AG08395 (cell line): ENCODE results near the gene CD58.

ENCODE experiments used
- DNase-seq: peaks from one replicate; pipeline ENCODE4 v3.0.0; 2012; ENCODE audit warnings: mixed read lengths, low spot score

The CD58 gene

GRCh38 chr1:116493036-116493435, 77.8 kb downstream of the CD58 start:
- no peak for DNase-seq

DNA sequence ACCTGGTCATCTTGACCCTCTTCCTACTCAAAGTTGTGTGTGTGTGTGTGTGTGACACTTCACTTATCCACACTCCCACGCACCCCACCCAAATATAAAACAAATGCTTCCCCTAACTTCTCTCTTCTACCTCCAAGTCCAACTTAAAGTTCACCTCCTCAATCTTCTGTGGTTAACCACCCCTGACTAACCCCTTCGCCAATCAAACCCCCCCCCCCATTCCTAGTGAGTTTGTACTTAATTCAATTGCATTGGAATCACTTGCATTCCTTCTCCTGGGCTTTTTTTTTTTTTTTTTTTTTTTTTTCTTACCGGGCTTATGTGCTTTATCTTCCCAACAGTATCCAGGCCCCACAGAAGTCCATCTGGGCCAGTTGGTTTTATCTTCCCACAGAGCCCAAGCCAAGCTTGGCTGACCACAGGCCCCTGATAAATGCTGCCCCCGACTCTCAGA, 78.4 kb downstream of the CD58 start:
- DNase-seq: no peak

DNA sequence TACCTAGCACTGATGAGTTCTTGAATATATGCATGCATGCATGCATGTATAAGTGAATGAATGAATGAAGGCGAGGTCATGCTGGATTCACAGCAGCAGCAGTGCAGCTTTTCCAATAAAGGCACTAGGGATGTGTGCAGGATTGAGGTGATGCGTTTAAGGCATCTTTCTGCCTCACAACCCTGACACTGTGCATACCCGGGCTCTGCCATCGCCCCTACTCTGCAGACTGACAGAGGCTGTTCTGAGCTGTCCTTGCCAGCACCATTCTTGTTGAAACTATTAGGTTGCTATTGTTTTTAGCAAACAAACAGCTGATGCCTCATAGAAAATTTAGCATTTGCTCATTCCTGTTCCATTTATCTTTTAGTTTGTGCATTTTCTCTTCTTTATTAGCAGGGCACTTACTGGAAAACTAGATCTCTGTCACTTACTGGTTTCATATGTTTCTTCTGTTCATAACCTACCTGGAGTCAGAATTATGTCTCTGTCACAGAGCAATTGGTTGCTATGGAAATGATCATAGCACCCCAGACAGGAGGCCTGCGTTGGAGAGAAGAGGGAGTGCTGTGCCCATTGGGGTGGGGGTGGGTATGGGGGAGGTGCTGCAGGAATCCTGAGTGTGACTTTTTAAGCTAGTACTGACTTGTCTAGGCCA, 79.0 kb downstream of the CD58 start:
- no peak for DNase-seq

DNA sequence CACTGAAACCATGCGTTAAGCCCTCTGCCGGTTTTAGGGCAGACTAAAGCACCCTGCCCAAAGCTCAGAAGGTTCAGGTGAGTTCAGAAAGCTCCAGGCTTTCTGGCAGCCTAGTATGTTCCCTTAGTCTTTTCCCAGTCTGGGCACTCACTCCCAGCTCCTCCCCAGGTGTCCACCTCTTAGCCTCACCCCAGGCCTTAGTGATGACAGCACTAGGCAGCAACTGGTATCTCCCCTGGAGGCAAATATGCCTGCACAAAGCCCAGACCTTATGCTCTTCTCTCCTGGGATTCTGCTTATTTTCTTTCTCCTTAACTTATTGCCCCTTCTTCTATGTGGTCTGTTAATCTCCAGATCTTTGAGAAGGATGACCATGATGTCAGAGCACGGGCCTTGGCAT, 80.2 kb downstream of the CD58 start:
- DNase-seq: no peak

DNA sequence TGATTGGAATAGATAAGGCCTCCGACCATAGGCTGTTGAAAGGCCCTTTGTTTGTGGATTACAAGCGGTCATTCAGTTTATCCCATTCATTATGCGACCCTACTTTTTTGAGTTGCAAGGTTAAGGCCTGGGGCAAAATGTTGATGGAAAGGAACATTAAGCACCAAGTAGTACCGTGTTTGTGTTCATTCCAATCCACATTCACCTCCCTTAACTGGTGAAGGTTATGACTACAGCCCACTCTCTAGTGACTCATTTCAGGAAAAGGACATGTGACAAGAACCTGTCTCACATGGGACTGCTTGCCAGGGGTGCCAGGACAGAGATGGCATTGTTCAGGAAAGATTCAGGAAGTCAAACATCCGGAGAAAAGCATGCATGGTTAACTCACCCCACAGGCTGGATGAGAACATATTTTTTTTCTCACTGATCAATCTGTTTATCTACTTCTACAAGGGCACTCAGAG, 81.6 kb downstream of the CD58 start:
- no peak for DNase-seq

GRCh38 chr1:116488071-116488470, 82.8 kb downstream of the CD58 start:
- DNase-seq: no peak

- no peak for DNase-seq
Observed at GRCh38 chr1:116487583-116487982, 83.2 kb downstream of the CD58 start.

- DNase-seq: no peak
Observed at GRCh38 chr1:116487031-116487430, 83.8 kb downstream of the CD58 start.

- peak; percentile 71 for DNase-seq
Observed at GRCh38 chr1:116486424-116486823, 84.4 kb downstream of the CD58 start.

- DNase-seq: no peak
Observed at GRCh38 chr1:116485976-116486375, 84.8 kb downstream of the CD58 start.

GRCh38 chr1:116485071-116485735, 85.6 kb downstream of the CD58 start:
- peak; percentile 87 for DNase-seq

GRCh38 chr1:116483481-116484309, 87.1 kb downstream of the CD58 start:
- no peak for DNase-seq

GRCh38 chr1:116482490-116482889, 88.3 kb downstream of the CD58 start:
- no peak for DNase-seq

- no peak for DNase-seq
Observed at GRCh38 chr1:116481934-116482333, 88.9 kb downstream of the CD58 start.

- DNase-seq: no peak
Observed at GRCh38 chr1:116478621-116479020, 92.2 kb downstream of the CD58 start.

- no peak for DNase-seq
Observed at GRCh38 chr1:116477429-116477828, 93.4 kb downstream of the CD58 start.

GRCh38 chr1:116476321-116476720, 94.5 kb downstream of the CD58 start:
- DNase-seq: no peak

- no peak for DNase-seq
Observed at GRCh38 chr1:116475850-116476218, 95.0 kb downstream of the CD58 start.

GRCh38 chr1:116474921-116475849, 95.6 kb downstream of the CD58 start:
- no peak for DNase-seq

DNA sequence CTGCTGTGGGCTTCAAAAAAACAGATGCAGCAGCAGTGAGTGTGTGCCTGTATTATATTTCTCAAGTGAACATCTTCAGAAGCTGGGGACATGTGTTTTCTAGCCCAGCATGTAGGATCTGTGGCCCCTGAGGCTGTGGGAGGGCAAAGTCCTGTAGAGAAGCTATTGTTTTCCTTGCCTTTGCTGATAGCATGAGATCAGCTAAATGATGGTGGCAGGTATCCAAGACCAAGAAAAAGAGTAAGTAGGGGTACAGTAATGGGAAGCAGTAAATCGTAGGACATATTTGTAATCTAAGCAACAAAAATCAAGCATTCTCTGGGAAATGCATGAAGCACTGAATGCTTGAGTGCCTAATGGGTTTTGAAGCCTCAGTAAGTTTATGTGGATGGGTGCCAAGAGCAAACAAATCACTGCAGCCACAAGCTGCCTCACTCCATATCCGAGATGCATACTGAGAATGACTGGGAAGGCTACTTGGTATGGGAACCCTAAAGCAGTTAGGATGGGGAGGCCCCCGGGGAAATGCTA, 98.3 kb downstream of the CD58 start:
- no peak for DNase-seq

GRCh38 chr1:116471241-116471640, 99.6 kb downstream of the CD58 start:
- DNase-seq: no peak

GRCh38 chr1:116470671-116471070, 100.2 kb downstream of the CD58 start:
- DNase-seq: no peak
